AG09309 (cell line): ENCODE data around the gene ZAP70.

ENCODE experiments used
- DNase-seq: peaks from one replicate; pipeline ENCODE4 v3.0.0-alpha.2; 2010; ENCODE audit warnings: low read depth
- H3K4me3 ChIP-seq: 2 replicates; pipeline ENCODE4 v1.5.1; 2011; ENCODE audit warnings: mild to moderate bottlenecking, low read depth, low read length, moderate library complexity; ENCODE audit not compliant: control insufficient read depth
- TF ChIP-seq, protein P1 (sequence below): IDR thresholded peaks from 2 replicates; pipeline ENCODE4 v1.5.1; 2011; ENCODE audit warnings: mild to moderate bottlenecking, low read depth, low read length, inconsistent platforms; ENCODE audit not compliant: insufficient read depth, control insufficient read depth; ENCODE audit errors: missing control alignments

The ZAP70 gene

DNA sequence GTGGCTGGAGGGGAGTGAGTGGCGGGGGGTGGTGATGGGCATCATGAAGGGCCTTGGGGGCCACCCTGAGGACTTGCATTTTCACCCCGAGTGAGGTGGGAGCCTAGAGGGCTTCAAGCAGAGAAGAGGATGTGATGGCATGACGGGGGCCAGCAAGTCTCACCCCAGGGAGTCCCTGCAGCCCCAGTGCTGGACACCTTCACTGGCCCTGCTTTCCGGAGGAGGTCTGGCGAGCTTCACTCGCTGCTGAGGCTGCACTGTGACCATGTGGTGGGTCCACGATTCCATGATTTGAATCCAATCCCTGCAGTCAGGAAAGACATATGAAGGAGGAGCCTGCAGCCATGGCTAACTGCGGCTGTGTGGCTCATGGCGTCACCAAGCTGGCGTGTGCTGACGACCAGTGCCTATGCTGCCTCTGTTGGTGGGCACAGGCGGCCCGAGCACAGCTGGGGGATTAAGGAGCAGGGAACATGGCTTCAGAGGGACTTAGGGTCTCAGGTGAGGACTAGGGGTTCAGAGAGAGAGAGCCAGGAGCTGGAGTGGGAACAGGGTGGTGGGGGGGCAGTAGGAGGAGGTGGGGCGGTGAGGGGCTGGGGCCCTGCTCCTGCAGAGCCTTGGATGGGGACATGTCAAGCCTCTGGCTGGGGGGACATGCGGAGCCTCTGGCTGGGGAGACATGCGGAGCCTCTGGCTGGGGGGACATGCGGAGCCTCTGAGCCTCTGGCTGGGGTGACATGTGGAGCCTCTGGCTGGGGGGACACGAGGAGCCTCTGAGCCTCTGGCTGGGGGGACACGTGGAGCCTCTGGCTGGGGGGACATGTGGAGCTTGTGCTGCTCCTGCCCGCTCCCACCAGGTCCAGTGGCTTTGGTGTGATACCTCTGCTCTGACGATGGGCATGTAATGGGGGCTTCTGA lies 3.6 kb downstream of the ZAP70 start:
- H3K4me3 ChIP-seq: no peak overlapping the region
- no peak for DNase-seq
- TF ChIP-seq, protein P1, sequence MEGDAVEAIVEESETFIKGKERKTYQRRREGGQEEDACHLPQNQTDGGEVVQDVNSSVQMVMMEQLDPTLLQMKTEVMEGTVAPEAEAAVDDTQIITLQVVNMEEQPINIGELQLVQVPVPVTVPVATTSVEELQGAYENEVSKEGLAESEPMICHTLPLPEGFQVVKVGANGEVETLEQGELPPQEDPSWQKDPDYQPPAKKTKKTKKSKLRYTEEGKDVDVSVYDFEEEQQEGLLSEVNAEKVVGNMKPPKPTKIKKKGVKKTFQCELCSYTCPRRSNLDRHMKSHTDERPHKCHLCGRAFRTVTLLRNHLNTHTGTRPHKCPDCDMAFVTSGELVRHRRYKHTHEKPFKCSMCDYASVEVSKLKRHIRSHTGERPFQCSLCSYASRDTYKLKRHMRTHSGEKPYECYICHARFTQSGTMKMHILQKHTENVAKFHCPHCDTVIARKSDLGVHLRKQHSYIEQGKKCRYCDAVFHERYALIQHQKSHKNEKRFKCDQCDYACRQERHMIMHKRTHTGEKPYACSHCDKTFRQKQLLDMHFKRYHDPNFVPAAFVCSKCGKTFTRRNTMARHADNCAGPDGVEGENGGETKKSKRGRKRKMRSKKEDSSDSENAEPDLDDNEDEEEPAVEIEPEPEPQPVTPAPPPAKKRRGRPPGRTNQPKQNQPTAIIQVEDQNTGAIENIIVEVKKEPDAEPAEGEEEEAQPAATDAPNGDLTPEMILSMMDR: no peak

DNA sequence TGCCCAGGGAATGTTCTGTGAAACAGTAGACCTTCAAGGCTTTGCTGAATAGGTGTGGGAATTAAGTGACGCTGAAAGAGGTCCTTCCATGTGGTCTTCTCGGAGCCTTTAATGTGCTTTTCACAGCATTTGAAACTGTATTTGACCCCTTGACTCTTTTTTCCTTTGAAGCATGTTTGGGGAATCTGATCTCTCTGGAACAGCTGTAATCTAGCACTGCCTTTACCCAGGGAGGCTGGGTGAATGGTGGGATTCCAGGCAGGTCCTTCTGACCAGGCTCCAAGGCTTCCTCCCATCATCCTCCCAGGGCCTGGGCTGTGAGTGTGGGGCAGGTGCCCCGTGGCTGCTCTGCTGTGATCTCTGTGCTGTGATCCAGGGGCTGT lies 4.2 kb downstream of the ZAP70 start:
- TF ChIP-seq, protein P1: no peak
- H3K4me3 ChIP-seq: no peak overlapping the region
- DNase-seq: no peak

DNA sequence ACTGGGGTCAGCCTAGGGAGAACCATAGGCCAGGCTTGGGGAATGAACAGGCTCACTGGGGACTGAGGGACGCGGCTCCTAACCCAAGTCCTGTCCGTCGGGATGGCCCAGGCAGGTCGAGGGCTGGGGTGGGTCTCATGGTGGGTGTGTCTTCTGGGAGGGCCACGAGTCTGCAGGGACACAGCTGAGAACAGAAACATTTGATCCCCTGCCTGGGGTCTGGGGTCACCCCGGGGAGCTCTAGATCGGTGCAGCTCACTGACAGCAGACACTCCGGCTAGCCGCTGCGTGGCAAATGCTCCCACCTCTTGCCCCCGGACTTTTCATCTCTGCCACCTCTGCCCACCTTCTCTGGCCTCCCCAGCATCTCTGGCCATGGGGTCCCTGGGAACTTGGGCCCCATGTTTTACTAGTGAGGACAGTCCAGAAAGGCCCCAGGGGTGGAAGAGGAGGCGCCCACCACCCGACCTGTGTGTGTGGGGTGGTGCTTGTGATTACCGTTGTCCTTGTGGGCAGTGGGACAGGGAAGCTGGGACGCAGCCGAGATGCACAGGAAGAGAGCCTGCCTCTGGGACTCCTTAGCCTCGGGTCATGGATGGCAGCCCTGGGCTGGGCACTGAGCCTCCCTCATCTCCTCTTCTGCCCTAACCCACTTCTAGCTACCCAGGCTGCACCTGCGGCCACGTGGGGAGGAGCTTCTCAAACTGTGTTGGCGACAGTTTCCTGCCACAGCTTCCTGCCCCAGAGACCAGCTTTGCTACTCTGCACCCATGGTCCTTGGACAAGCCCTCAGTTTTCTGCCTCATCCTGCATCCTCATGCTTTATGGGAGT lies 4.9 kb downstream of the ZAP70 start:
- H3K4me3 ChIP-seq: no peak overlapping the region
- TF ChIP-seq, protein P1: no peak
- DNase-seq: no peak

DNA sequence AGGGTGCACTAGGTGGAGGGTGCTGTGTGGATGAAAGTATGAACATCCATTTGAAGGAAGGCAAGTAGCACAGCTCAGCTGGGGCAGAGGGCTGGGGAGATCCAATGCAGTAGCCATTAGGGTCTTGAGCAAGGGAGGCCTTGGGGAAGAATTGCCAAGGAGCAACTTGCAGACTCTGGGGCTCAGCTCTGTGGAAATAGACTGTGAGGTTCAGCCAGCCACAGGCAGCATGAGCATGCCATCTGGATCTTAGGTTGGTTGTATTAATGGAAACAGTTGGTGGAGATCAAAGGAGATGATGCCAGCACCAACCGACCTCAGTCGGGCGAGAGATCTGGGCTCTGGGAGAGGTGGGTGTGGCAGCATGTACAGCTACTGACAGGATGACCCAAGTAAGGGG lies 5.6 kb downstream of the ZAP70 start:
- H3K4me3 ChIP-seq: no peak overlapping the region
- no peak for DNase-seq
- TF ChIP-seq, protein P1: no peak

DNA sequence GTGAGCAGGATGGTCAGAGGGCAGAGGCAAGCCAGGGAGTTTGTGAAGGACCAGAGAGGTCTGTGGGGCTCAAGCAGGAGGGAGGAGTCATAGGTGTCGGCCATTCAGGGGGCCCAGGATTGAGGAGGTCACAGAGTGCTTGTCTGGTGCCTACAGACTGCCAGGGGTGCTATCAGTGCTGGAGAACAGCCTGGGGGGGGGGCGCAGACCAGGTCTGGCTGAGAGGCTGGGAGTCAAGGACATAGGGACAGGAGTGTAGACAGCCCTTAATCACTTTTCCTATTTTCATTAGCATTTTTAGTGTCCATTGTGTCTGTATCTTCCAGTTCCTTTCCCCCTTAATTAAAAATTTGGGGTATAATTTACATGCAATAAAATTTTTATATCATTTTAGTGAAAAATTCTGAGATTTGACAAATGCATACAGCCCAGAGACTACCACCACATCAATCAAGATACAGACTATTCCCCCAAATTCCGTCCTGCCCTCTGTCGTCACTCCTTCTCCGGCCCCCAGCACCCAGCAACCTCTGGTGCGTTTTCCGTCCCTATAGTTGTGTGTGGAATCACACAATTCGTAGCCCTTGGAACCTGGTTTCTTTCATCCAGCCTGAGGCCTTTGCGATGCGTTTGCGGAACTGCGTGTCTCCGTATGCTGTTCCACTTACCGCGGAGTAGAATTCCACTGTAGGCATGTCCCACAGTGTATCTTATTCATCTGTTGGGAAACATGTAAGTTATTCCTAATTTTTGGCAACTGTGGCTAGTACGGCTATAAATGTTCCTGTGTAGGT lies 6.2 kb downstream of the ZAP70 start:
- no peak for DNase-seq
- H3K4me3 ChIP-seq: no peak overlapping the region

DNA sequence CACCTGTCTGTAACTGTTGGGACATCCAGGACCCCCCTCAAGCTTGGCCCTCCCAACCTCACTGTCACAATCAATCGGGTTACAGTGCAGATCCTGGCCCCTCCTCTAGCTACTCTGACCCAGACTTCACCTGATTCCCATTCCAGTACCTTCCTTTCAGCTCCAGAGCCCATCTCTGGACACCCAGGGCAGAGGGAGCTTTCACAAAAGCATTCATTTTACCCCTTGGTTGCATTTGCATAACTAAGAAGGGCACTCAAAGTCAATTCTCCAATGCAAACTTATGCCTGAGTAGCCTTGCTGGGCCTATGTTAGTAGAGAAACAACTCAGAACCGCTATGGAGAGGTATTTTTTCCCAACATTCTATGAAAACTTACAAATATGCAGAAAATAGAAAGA lies 7.4 kb downstream of the ZAP70 start:
- DNase-seq: no peak
- TF ChIP-seq, protein P1: no peak
- H3K4me3 ChIP-seq: no peak overlapping the region

More for the DNA sequence above, 6.2 kb downstream of the ZAP70 start:
- TF ChIP-seq, protein P1: no peak
